Measurements from ENCODE around the gene NUP93.
A peak's percentile ranks its signal among the peaks of the same experiment; 100 is the strongest.

NUP93 gene

DNA sequence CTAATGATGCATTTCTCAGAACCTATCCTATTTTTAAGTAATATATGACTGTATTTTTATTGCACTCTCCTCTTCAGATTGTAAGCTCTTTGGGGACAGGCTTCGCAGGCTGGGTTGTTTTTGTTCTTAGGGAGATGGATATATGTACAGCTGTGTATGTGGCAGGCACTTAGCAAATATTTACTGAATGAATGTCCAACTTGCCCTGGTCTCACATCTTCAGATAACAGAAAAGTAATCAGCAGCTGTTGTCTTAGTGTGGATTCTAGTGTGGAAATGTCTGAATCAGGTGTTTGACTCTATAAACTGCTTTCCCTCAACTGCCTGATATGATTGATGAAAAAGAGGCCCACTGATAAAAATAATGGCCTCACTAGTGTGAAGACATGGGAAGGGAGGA, 88.0 kb downstream of the NUP93 start:
- DNase-seq (ENCODE audit: low spot score) = no peak

DNA sequence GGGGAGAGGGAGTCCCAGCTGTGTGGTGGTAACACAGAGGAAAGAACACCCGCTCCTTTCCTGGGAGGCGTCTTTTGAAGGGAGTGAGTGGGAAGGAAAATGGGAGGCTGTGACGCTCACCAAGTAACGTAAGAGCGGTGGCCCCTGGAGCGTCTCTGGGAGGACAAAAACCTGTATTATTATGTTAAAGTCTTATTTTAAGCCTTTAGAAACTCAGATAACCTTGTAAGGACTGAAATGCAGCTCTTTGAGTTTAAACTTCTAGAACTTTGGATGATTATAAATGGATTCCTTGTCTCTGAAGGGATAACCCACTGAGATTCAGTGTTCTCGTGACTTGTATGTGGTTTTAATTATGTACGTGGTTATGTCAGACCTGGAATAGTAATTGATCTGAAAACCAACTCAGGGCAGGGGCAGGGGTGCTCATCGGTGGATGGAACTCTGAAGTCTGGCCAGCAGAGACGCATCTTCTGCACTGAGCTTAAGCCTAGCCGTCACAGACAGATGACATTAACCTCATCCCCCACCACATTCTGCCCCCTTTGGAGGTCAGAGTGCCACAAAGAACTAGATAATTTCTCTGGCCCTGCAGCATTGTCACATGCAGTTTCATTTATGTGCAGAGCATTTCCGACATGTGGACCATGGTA, 93.3 kb downstream of the NUP93 start:
- DNase-seq (ENCODE audit: low spot score) = no peak

DNA sequence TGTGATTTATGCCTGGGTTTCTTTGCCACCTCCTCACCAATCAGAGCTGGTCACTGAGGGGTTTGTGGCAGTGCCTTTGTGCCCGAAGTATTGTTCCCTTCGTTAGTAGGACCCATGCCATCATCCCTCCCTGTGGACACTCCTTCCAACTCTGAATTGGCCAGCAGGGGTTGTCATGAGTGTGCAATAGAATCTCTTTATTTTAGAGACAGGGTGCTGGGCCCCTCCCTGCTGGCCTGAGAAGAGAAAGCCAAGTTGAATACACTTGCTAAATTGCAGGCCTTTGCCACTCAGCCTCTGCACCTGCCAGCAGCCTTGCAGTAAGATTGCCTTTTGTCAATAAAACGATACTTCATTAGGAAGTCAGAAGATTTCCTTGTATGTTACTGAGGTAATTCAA, 94.4 kb downstream of the NUP93 start:
- peak; percentile 67 for DNase-seq (ENCODE audit: low spot score)

GRCh38 chr16:56824804-56825203, 94.9 kb downstream of the NUP93 start:
- DNase-seq (ENCODE audit: low spot score) = no peak

GRCh38 chr16:56825826-56826225, 95.9 kb downstream of the NUP93 start:
- no peak for DNase-seq (ENCODE audit: low spot score)

GRCh38 chr16:56828647-56829046, 98.7 kb downstream of the NUP93 start:
- DNase-seq (ENCODE audit: low spot score) = no peak

DNA sequence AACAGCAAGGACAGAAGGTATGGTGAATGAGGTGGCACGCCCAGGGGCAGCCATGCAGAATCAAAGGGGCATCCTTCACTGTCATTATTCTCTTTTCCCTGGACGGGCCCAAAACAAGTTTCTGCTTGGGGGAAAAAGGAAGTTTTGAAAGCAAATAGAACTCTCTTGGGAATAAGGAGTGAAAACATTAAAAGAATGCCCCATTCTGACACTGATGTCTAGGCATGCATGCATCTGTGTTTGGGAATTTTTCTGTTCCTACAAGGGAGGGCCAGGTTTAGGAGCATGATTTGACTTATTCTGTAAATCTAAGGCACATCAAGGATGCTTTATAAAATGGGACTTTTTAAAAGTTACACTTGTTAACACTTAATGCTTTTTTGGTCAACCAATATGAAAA, 100.7 kb downstream of the NUP93 start:
- DNase-seq (ENCODE audit: low spot score) = no peak

GRCh38 chr16:56832768-56833167, 102.8 kb downstream of the NUP93 start:
- no peak for DNase-seq (ENCODE audit: low spot score)

GRCh38 chr16:56833243-56833970, 103.5 kb downstream of the NUP93 start:
- no peak for DNase-seq (ENCODE audit: low spot score)

GRCh38 chr16:56835320-56835719, 105.4 kb downstream of the NUP93 start:
- no peak for DNase-seq (ENCODE audit: low spot score)

DNA sequence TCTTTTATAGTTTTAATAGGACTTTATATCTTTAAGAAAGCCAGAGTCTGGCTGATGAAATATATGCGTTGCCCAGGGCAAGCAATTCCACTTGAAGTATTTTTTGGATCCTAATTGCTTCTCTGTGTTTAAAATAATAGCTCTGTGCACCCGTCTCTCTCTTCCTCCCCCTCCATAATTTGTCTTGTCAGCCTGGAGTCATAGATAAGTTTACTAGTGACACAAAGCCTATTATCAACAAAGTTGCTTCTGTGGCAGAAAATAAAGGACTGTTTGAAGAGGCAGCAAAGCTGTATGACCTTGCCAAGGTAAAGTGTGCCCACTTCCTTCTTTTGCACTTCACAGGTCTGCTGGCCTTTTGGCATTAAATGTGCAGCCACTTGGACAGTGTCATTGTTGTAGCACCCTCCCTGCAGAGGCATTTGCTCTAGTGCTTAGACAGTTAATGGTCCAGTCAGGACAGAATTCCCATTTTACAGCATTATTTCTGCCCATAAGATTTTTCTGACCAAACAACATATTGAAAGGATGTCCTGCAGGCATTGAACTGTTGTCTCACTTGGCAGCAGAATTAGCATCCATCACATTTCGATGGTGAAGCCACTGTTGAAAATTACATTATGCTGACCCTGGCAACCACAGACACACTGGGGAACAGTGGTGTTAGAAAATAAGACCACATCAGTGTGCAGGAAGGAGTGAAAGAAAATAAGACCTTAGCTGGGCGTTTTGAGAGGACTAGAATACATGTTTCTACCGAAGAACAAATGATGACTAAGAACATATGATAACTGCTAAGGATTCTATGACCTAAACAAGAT, 106.7 kb downstream of the NUP93 start:
- no peak for DNase-seq (ENCODE audit: low spot score)

- DNase-seq (ENCODE audit: low spot score) = no peak
These were observed 108.9 kb downstream of the NUP93 start for GRCh38 chr16:56838622-56839337.

DNA sequence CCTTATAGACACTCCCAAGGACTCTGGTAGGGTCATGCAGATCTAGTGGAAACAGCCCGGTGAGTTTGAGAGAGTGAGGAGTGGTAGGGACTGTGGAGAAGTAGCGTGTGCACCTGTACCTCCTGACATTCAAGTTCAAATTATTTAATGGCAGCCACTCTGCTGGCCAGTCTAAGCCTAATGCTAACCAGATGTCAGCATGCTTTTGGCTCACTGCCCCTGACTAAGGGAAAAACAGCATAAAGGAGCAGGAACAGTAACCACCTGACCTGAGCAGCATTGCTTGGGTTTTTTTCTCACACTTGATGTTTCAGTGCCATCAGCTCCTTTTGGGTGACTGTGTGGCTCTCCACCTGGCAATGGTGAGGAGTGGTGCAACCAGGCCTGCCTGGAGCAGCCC, 111.3 kb downstream of the NUP93 start:
- no peak for DNase-seq (ENCODE audit: low spot score)

- no peak for DNase-seq (ENCODE audit: low spot score)
These were observed 111.7 kb downstream of the NUP93 start for GRCh38 chr16:56841659-56842058.

DNA sequence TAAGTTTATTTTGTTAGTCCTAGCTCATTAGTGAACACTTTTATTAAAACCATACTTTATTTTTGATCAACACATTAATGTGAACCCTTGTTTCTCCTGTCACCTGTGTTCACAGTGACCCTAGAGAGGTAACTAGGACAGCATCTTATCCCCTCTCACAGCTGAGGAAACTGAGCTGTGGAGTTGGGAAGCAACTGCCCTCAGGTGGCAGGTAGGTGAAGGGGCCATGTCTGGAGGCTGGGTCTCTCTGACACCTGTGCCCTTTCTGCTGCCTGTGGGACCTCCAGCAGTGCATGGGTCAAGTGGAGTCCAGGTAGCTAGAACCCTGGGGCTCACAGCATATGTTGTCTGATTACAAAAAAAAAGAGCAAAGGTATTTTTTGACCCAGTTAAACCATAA, 112.2 kb downstream of the NUP93 start:
- DNase-seq (ENCODE audit: low spot score) = no peak

DNA sequence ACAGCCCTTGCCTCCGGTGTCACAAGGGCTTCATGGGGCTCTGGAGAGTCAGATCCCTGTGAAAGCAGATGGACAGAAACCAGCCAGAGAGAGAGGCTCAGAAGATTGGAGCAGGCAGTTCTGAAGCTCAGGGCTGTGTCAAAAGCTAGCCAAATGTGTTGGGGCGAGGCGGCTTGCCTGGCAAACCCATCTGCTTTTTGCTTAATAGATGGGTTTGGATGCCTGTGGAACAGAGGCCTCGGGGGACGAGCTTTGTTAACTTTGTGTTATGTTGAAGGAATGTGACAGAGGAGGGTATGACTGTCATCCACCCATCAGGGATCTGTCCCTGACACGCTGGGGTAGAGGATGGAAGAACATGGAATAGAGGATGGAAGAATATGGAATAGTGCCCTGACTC, 114.1 kb downstream of the NUP93 start:
- peak; percentile 59 for DNase-seq (ENCODE audit: low spot score)

- no peak for DNase-seq (ENCODE audit: low spot score)
These were observed 117.4 kb downstream of the NUP93 start for GRCh38 chr16:56847173-56847910.

DNA sequence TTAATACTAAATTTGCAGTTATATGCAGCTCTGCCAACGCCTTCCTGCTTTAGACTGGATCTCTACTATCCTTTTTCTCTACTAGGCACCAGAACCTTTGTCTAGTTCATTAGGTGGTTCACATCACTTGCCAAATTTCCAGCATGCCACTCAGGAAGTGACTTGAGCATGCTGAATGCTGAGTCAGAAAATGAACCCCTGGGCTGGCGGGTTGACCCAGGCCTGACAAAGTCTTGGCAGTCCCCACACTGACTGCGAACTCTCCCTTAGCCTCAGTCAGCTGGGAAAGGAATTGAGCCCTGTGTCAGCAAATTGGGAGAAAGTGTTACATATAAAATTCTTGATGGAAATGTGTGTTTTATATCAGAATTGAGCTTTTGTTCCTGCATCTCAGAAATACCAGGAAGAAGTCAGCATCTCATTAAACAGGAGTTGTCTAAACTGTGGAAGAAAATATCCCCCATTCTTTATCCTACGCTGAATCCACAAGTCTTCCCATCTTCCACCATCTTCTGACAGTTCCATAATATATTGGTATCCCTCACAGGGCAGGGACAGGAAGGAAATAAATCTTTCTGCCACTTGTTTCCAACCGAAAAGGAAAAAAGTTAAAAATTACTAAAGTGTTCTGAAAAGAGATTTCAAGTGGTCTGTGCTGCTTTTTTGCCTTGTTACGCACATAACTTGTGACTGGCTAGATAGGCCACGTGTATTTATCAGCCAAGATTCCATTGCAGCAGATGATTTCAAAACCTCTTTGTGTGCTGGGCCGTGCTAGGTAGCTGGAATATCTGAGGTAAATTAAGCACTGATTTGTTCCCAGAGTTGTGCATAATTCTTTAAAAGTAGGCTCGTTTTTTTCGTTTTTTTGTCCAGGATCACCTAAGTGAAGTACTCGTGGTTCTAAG, 118.4 kb downstream of the NUP93 start:
- no peak for DNase-seq (ENCODE audit: low spot score)

- DNase-seq (ENCODE audit: low spot score) = no peak
These were observed 119.2 kb downstream of the NUP93 start for GRCh38 chr16:56848955-56849689.

All from Ammon's horn (tissue), 1 donor.